IMR-90 (cell line): ENCODE data around the gene TPX2. TPM values are rescaled to one million over a fixed set of nuclear protein-coding genes. Genes with fewer than 3 reads are reported as not detected.

ENCODE experiments used
- ATAC-seq: fragments of 200-7000 bp; cut with Tn5 transposase; 2 replicates; pipeline ENCODE4 v1.9.1; 2020; ENCODE audit warnings: low read depth, mild to moderate bottlenecking, moderate library complexity
- BruUV-seq: library from RNA; stranded (reverse); fragments of 400-500 nt; replicated peaks from 2 replicates; lab custom pipeline; 2021; lab: Mats Ljungman, UMichigan
- CTCF ChIA-PET: fragments of 300-600 bp; formaldehyde crosslinking; extraction: SDS; loops from one replicate; lab custom pipeline; 2021; ENCODE audit warnings: antibody characterized with exemption; lab: Yijun Ruan, JAX
- POLR2A ChIA-PET: fragments of 300-600 bp; sonication (Branson Sonifier 250); formaldehyde crosslinking; loops from one replicate; lab custom pipeline; 2022; ENCODE audit warnings: antibody characterized with exemption; ENCODE audit not compliant: unreplicated experiment; lab: Charles Lee
- DNase-seq: peaks from one replicate; pipeline ENCODE4 v3.0.0; 2013
- H2AFZ ChIP-seq: replicated peaks from 2 replicates; pipeline ENCODE3; 2013; ENCODE audit warnings: low read length, mild to moderate bottlenecking; ENCODE audit not compliant: poor library complexity
- H2AK5ac ChIP-seq: 2 replicates; pipeline ENCODE4 v1.6.1; 2013; ENCODE audit warnings: low read depth, low read length, inconsistent platforms
- H2AK9ac ChIP-seq: replicated peaks from 2 replicates; pipeline ENCODE3; 2013; ENCODE audit warnings: mild to moderate bottlenecking, low read depth, low read length, moderate library complexity; ENCODE audit not compliant: poor library complexity
- H2BK120ac ChIP-seq: 2 replicates; pipeline ENCODE4 v1.6.1; 2013; ENCODE audit warnings: low read depth, low read length, inconsistent platforms
- H2BK15ac ChIP-seq: 3 replicates; pipeline ENCODE4 v1.6.1; 2013; ENCODE audit warnings: low read depth, low read length, inconsistent platforms
- H2BK20ac ChIP-seq: 2 replicates; pipeline ENCODE4 v1.6.1; 2013; ENCODE audit warnings: low read depth, mild to moderate bottlenecking, inconsistent platforms, low read length, moderate library complexity
- H2BK5ac ChIP-seq: 2 replicates; pipeline ENCODE4 v1.6.1; 2013; ENCODE audit warnings: mild to moderate bottlenecking, low read depth, low read length, inconsistent platforms; ENCODE audit not compliant: poor library complexity, severe bottlenecking
- H3K14ac ChIP-seq: replicated peaks from 2 replicates; pipeline ENCODE4 v1.6.1; 2013; ENCODE audit warnings: low read depth, low read length, inconsistent platforms
- H3K18ac ChIP-seq: 2 replicates; pipeline ENCODE4 v1.6.1; 2013; ENCODE audit warnings: low read depth, low read length, control low read depth
- H3K23ac ChIP-seq: 2 replicates; pipeline ENCODE4 v1.6.1; 2013; ENCODE audit warnings: low read depth, low read length, inconsistent platforms
- H3K27ac ChIP-seq: 2 replicates; pipeline ENCODE4 v1.5.1; 2013; ENCODE audit warnings: mild to moderate bottlenecking, control low read depth, low read length; ENCODE audit not compliant: insufficient read depth
- H3K27me3 ChIP-seq: 2 replicates; pipeline ENCODE4 v1.6.1; 2013; ENCODE audit warnings: low read length; ENCODE audit not compliant: control insufficient read depth, insufficient read depth
- H3K36me3 ChIP-seq: 2 replicates; pipeline ENCODE4 v1.6.1; 2013; ENCODE audit warnings: low read length, mixed read lengths; ENCODE audit not compliant: control insufficient read depth, insufficient read depth
- H3K4ac ChIP-seq: 2 replicates; pipeline ENCODE4 v1.6.1; 2013; ENCODE audit warnings: low read depth, low read length, inconsistent platforms
- H3K4me1 ChIP-seq: 2 replicates; pipeline ENCODE4 v1.6.1; 2013; ENCODE audit warnings: low read length, mixed read lengths; ENCODE audit not compliant: control insufficient read depth, insufficient read depth
- H3K4me2 ChIP-seq: 2 replicates; pipeline ENCODE4 v1.6.1; 2013; ENCODE audit warnings: low read depth, mild to moderate bottlenecking, control low read depth, low read length, moderate library complexity
- H3K4me3 ChIP-seq: 2 replicates; pipeline ENCODE4 v1.5.1; 2013; ENCODE audit warnings: low read depth, mild to moderate bottlenecking, control low read depth, low read length, moderate library complexity; ENCODE audit not compliant: insufficient read depth
- H3K56ac ChIP-seq: 2 replicates; pipeline ENCODE4 v1.6.1; 2013; ENCODE audit warnings: low read length, inconsistent platforms; ENCODE audit not compliant: insufficient read depth; ENCODE audit errors: extremely low read depth
- H3K79me1 ChIP-seq, 2 experiments: 2 replicates each; pipeline ENCODE4 v1.6.1; 2013; ENCODE audit warnings: low read length in 2 of 2, inconsistent platforms in 1 of 2, low read depth in 1 of 2
- H3K9ac ChIP-seq: 2 replicates; pipeline ENCODE4 v1.6.1; 2013; ENCODE audit warnings: low read depth, low read length, control low read depth
- H3K9me1 ChIP-seq: 2 replicates; pipeline ENCODE4 v1.6.1; 2013; ENCODE audit warnings: low read length, inconsistent platforms; ENCODE audit not compliant: insufficient read depth
- H3K9me3 ChIP-seq: 2 replicates; pipeline ENCODE4 v1.6.1; 2013; ENCODE audit warnings: low read length; ENCODE audit not compliant: control insufficient read depth, insufficient read depth
- H4K20me1 ChIP-seq: 2 replicates; pipeline ENCODE4 v1.6.1; 2013; ENCODE audit warnings: low read length, inconsistent platforms; ENCODE audit not compliant: insufficient read depth
- H4K5ac ChIP-seq: 2 replicates; pipeline ENCODE4 v1.6.1; 2013; ENCODE audit warnings: mild to moderate bottlenecking, low read depth, low read length, control low read depth
- H4K8ac ChIP-seq, 2 experiments: 2 replicates each; pipeline ENCODE4 v1.6.1; 2013; ENCODE audit warnings: low read depth in 2 of 2, low read length in 2 of 2, control low read depth in 1 of 2, inconsistent platforms in 1 of 2
- H4K91ac ChIP-seq: 2 replicates; pipeline ENCODE4 v1.6.1; 2013; ENCODE audit warnings: low read depth, low read length, inconsistent platforms; ENCODE audit not compliant: insufficient read depth
- BHLHE40 ChIP-seq: fragments of 150-350 bp; IDR thresholded peaks from 2 replicates; pipeline ENCODE4 v1.6.1; 2016; ENCODE audit warnings: mild to moderate bottlenecking, low read depth, low read length
- CEBPB ChIP-seq: IDR thresholded peaks from 2 replicates; pipeline ENCODE4 v1.6.1; 2012; ENCODE audit warnings: low read depth, low read length, improper control_type of control experiment
- FOS ChIP-seq: fragments of 150-350 bp; IDR thresholded peaks from 2 replicates; pipeline ENCODE4 v1.6.1; 2016; ENCODE audit warnings: low read depth, low read length
- MAFK ChIP-seq: IDR thresholded peaks from 2 replicates; pipeline ENCODE4 v1.6.1; 2012; ENCODE audit warnings: low read depth, low read length, improper control_type of control experiment
- MAZ ChIP-seq: IDR thresholded peaks from 2 replicates; pipeline ENCODE4 v1.6.1; 2012; ENCODE audit warnings: low read depth, mild to moderate bottlenecking, low read length, improper control_type of control experiment, moderate library complexity, borderline replicate concordance
- MXI1 ChIP-seq: IDR thresholded peaks from 2 replicates; pipeline ENCODE4 v1.6.1; 2012; ENCODE audit warnings: low read depth, mild to moderate bottlenecking, low read length, moderate library complexity, borderline replicate concordance
- NFE2L2 ChIP-seq: fragments of 150-350 bp; IDR thresholded peaks from 2 replicates; pipeline ENCODE4 v1.6.1; 2016; ENCODE audit warnings: low read depth, mild to moderate bottlenecking, low read length
- POLR2A ChIP-seq: IDR thresholded peaks from 2 replicates; pipeline ENCODE4 v1.6.1; 2012; ENCODE audit warnings: mild to moderate bottlenecking, low read depth, low read length
- RAD21 ChIP-seq: IDR thresholded peaks from 2 replicates; pipeline ENCODE4 v1.6.1; 2012; ENCODE audit warnings: low read length, improper control_type of control experiment
- RCOR1 ChIP-seq: IDR thresholded peaks from 2 replicates; pipeline ENCODE4 v1.6.1; 2012; ENCODE audit warnings: mild to moderate bottlenecking, low read length, improper control_type of control experiment; ENCODE audit not compliant: insufficient replicate concordance
- SMC3 ChIP-seq: fragments of 150-350 bp; IDR thresholded peaks from 2 replicates; pipeline ENCODE4 v1.6.1; 2016; ENCODE audit warnings: low read depth, mild to moderate bottlenecking, antibody characterized with exemption, low read length, moderate library complexity
- WGBS, 2 experiments: methylation state at CpG; one replicate each; pipeline versions ENCODE4 v1.1.5 to v1.1.7; 2013; ENCODE audit warnings: missing lambda C conversion rate in 2 of 2; ENCODE audit not compliant: insufficient read length in 1 of 2; ENCODE audit errors: extremely low coverage in 2 of 2; 5-methylcytosine and 5-hydroxymethylcytosine counted together
- dilution Hi-C: fragments of 300-500 bp; cut with HindIII; formaldehyde crosslinking; loops from one replicate; pipeline ENCODE4 v1.14.3; 2018; ENCODE audit warnings: low sequenced_read_pairs; ENCODE audit not compliant: unreplicated experiment
- in situ Hi-C: fragments of 300-500 bp; cut with MboI; formaldehyde crosslinking; loops from 3 replicates; pipeline ENCODE4 v1.14.3; 2019; ENCODE audit warnings: low sequenced_read_pairs, inconsistent platforms, mixed read lengths
- intact Hi-C: fragments of 100-400 bp; cut with micrococcal nuclease; formaldehyde crosslinking; loops from 2 replicates; pipeline ENCODE4 v1.10.0; 2022
- polyA plus RNA-seq, 3 experiments: library from polyadenylated mRNA; depleted of rRNA; stranded (reverse); fragments of >200 nt; gene quantifications; 2 replicates each; pipeline ENCODE4 v1.2.3, GENCODE V29; 2012; ENCODE audit warnings: low replicate concordance in 1 of 3
- total RNA-seq: library from RNA; depleted of rRNA; stranded (reverse); fragments of >200 nt; gene quantifications from 2 replicates; pipeline ENCODE4 v1.2.3, GENCODE V29; 2012
- TF ChIP-seq, protein P1 (sequence below): conservative IDR thresholded peaks from 2 replicates; pipeline ENCODE4 v1.5.1; 2012; ENCODE audit warnings: mild to moderate bottlenecking, low read depth, low read length, improper control_type of control experiment
- TF ChIP-seq, protein P2 (sequence below): fragments of 150-350 bp; IDR thresholded peaks from 2 replicates; pipeline ENCODE4 v1.6.1; 2017; ENCODE audit warnings: mild to moderate bottlenecking, antibody characterized with exemption, low read length, low read depth

The TPX2 gene
- total and polyA plus RNA-seq, 2 of the 4 experiments (the other 2 are of a cell fraction), result 28.5 to 72.2 TPM

DNA sequence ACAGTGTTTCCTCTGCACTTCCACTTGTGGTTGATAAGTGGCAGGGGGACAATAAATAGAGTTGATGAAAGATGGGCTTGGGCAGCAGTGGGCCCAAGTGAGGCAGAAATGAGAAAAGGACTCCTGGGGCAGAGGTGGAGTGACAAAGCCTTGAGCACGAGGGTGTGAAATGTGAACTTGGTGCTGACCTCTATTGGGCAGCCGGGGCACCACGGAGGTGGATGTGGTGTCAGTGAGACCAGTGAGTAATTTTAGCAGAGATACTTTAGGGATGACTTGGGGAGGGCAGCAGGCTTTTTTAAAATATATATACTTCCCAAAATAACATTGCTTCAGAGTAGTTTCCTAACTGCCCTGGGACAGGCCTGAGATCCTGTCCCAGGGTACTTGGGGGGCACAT is 49.5 kb downstream of the TPX2 start:
- Histone ChIP-seq H3K79me1 (peaks cover 32 to 66% of the 10 kb centered on the region in 2 experiments), H3K9me1 (peaks cover 9% of the 10 kb centered on the region), H2BK120ac (peak overlapping the region; percentile 68), H2AK5ac (no peak overlapping the region), H3K14ac (peak overlapping the region; percentile 67; the same call in 1 of the 2 replicates), H3K23ac (peak overlapping the region; percentile 76; the same call in 1 of the 2 replicates), H3K4me3 (no peak overlapping the region), H4K8ac (peak overlapping the region in 1 of 2 experiments; percentile 62; a peak in 1 of 4 replicates), H3K9ac (no peak overlapping the region), H4K5ac (no peak overlapping the region), H2BK15ac (no peak overlapping the region; the same call in 2 of the 3 replicates), H3K18ac (no peak overlapping the region), H2AK9ac (peak overlapping the region; percentile 85), H4K20me1 (peaks cover 3% of the 10 kb centered on the region; the same call in 1 of the 2 replicates), H3K36me3 (peaks cover 6% of the 10 kb centered on the region; the same call in 1 of the 2 replicates), H3K9me3 (no peaks in the 10 kb centered on the region), H3K4me1 (peaks cover 2% of the 10 kb centered on the region), H2AFZ (peak overlapping the region; percentile 72), H3K27me3 (no peaks in the 10 kb centered on the region), H2BK5ac (no peak overlapping the region), H3K56ac (no peak overlapping the region), H2BK20ac (no peak overlapping the region), H3K4me2 (no peak overlapping the region), H3K27ac (no peak overlapping the region), H4K91ac (peak overlapping the region; percentile 38; the same call in 1 of the 2 replicates), H3K4ac (peak overlapping the region; percentile 32; the same call in 1 of the 2 replicates)
- ChIA-PET POLR2A (no interaction called here), CTCF (interaction anchor here (0.6 kb wide), 1 partner anchor 92 kb away, joined by 5 read pairs; no protein-coding TSS in a partner anchor)
- DNase-seq (peak; percentile 28), ATAC-seq (peak; percentile 80)
- BruUV-seq, result no TSS peak
- intact Hi-C loops (no loop called here), in situ Hi-C loops (no loop called here), dilution Hi-C loops (no loop called here)
- TF ChIP-seq, protein P1, sequence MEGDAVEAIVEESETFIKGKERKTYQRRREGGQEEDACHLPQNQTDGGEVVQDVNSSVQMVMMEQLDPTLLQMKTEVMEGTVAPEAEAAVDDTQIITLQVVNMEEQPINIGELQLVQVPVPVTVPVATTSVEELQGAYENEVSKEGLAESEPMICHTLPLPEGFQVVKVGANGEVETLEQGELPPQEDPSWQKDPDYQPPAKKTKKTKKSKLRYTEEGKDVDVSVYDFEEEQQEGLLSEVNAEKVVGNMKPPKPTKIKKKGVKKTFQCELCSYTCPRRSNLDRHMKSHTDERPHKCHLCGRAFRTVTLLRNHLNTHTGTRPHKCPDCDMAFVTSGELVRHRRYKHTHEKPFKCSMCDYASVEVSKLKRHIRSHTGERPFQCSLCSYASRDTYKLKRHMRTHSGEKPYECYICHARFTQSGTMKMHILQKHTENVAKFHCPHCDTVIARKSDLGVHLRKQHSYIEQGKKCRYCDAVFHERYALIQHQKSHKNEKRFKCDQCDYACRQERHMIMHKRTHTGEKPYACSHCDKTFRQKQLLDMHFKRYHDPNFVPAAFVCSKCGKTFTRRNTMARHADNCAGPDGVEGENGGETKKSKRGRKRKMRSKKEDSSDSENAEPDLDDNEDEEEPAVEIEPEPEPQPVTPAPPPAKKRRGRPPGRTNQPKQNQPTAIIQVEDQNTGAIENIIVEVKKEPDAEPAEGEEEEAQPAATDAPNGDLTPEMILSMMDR, result 0 out of 2 replicates have a peak, but pooled peaks have one; percentile 7
- TF ChIP-seq MAZ (no peak), MAFK (no peak), NFE2L2 (no peak), RCOR1 (no peak), POLR2A (no peak), SMC3 (no peak), BHLHE40 (no peak), RAD21 (0 out of 2 replicates have a peak, but pooled peaks have one; percentile 4), FOS (no peak), MXI1 (no peak), CEBPB (no peak)
- TF ChIP-seq, protein P2, sequence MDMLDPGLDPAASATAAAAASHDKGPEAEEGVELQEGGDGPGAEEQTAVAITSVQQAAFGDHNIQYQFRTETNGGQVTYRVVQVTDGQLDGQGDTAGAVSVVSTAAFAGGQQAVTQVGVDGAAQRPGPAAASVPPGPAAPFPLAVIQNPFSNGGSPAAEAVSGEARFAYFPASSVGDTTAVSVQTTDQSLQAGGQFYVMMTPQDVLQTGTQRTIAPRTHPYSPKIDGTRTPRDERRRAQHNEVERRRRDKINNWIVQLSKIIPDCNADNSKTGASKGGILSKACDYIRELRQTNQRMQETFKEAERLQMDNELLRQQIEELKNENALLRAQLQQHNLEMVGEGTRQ, result no peak
- WGBS, 2 experiments, result no CpG with 5 or more reads among the region's 3 CpGs
